GM23338 (cell line): ENCODE measurements around the gene FXYD7.

Experiments
- CREB1 ChIP-seq: fragments of 250-450 bp; sonication (Bioruptor Pico); IDR thresholded peaks from 2 replicates; pipeline ENCODE4 v1.5.0; 2020; ENCODE audit warnings: low read depth, mild to moderate bottlenecking, moderate library complexity
- CTCF ChIP-seq, 2 experiments: fragments of 200-600 bp in 1 of 2; sonication (generic) in 1 of 2; conservative IDR thresholded peaks; 2 replicates each; pipeline versions ENCODE4 v1.5.1 to v1.6.1; 2016 to 2017; ENCODE audit warnings: antibody characterized with exemption in 2 of 2, low read depth in 2 of 2, mild to moderate bottlenecking in 2 of 2, moderate library complexity in 1 of 2
- ETS1 ChIP-seq: IDR thresholded peaks from 2 replicates; pipeline ENCODE4 v1.6.1; 2016; ENCODE audit warnings: antibody characterized with exemption
- EZH2 ChIP-seq: fragments of 200-600 bp; sonication (generic); IDR thresholded peaks from one replicate; pipeline ENCODE4 v1.8.0; 2017; ENCODE audit warnings: antibody characterized with exemption, mild to moderate bottlenecking, low read depth; ENCODE audit not compliant: unreplicated experiment
- EZH2phosphoT487 ChIP-seq: fragments of 200-600 bp; sonication (generic); IDR thresholded peaks from one replicate; pipeline ENCODE4 v1.8.1; 2018; ENCODE audit warnings: antibody characterized with exemption; ENCODE audit not compliant: unreplicated experiment
- JUNB ChIP-seq: IDR thresholded peaks from one replicate; pipeline ENCODE4 v1.6.1; 2016; ENCODE audit warnings: antibody characterized with exemption; ENCODE audit not compliant: unreplicated experiment
- NANOG ChIP-seq: IDR thresholded peaks from 2 replicates; pipeline ENCODE4 v1.6.1; 2016; ENCODE audit warnings: antibody characterized with exemption, borderline replicate concordance
- POLR2AphosphoS5 ChIP-seq: IDR thresholded peaks from 2 replicates; pipeline ENCODE4 v1.6.1; 2016; ENCODE audit warnings: antibody characterized with exemption, low read depth
- REST ChIP-seq: IDR thresholded peaks from one replicate; pipeline ENCODE4 v1.6.1; 2018; ENCODE audit warnings: antibody characterized with exemption; ENCODE audit not compliant: unreplicated experiment
- STAT1 ChIP-seq: IDR thresholded peaks from one replicate; pipeline ENCODE4 v1.6.1; 2016; ENCODE audit warnings: antibody characterized with exemption; ENCODE audit not compliant: unreplicated experiment
- ZNF114 ChIP-seq: fragments of 250-450 bp; sonication (Bioruptor Pico); IDR thresholded peaks from 2 replicates; pipeline ENCODE4 v1.5.0; 2020; ENCODE audit warnings: mild to moderate bottlenecking, moderate library complexity
- ZNF331 ChIP-seq: fragments of 250-450 bp; sonication (Bioruptor Pico); IDR thresholded peaks from 2 replicates; pipeline ENCODE4 v1.5.0; 2020; ENCODE audit warnings: low read depth, mild to moderate bottlenecking, moderate library complexity

DNA sequence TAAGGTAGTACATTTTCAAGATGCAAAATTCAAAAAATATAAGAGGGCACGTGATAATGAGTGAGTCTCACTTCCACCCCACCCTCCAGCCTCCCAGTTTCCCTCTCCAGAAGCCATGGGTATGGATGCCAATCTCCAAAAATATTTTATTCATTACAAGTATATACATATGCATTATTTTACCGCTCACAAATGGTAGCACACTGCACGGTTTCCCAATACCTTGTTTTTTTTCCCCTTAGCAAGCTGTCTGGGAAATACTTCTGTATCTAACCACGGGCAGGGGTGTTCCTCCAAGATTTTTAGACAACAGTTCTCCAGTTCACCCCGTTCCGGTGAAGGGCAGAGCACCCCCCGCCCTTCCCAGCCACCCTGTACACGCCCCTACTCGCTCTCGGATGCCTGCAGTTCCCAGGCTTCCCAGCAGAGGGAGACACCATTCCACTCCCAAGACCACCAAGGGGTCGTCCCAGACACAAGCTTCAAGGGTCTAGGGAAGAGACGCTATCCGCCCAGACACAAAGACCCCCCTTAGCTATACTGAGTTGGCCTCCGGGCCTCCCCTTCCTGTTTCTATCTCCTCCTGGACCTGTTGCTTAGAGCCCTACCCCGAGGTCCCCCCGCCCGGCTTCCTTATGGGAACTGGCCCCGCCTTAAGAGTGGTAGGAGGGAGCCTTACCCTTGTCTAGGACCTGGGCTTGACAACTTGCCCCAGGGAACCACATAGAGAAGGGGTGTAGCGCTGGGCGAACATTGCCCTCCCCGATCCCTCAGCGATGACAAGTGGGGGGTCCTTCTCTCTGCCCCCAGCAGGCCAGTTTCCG, 28.5 kb upstream of the FXYD7 start:
- peak; percentile 93 to 94 for TF ChIP-seq CTCF (conservative IDR thresholded peaks at IDR 0.05; ENCODE audit: low read depth in 2 of 2)
- no peak for TF ChIP-seq JUNB
- no peak for TF ChIP-seq POLR2AphosphoS5
- TF ChIP-seq EZH2 = no peak
- no peak for TF ChIP-seq CREB1 (CRISPR knock-in tag)
- TF ChIP-seq REST = no peak
- TF ChIP-seq EZH2phosphoT487 = no peak
- TF ChIP-seq ETS1 = no peak
- no peak for TF ChIP-seq NANOG
- no peak for TF ChIP-seq STAT1
- TF ChIP-seq ZNF114 (CRISPR knock-in tag) = no peak
- TF ChIP-seq ZNF331 (CRISPR knock-in tag) = no peak
